Hindlimb muscle (tissue), 1 donor: ENCODE measurements around the gene ZNF438. TPM values are rescaled to one million over a fixed set of nuclear protein-coding genes. Genes with fewer than 3 reads are reported as not detected.

Source experiments
- DNase-seq: peaks from one replicate; pipeline ENCODE4 v3.0.0-alpha.2; 2013
- polyA plus RNA-seq: library from polyadenylated mRNA; unstranded; fragments of 120-200 nt; gene quantifications from one replicate; pipeline ENCODE4 v1.2.1, GENCODE V29; 2013; ENCODE audit not compliant: insufficient read length

The ZNF438 gene
- polyA plus RNA-seq, 1 donor = 15.5 TPM

DNA sequence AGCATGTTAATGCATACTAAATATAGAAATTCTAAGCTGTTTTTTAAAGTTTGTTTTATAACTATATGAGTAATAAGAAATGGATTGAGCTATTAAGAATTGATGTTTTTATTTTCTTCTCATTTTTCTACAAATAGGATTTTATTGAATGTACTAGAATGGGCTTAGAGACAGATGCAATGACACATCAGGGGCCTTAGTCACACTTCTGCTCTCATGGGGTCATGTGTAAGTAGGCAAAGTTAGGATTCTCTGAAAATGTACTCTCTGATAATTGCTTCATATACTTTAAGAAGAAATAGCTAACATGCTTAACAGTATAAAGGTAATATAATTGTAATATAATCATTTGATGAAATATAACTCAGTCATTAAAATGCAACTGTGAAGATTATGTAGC is 154.6 kb downstream of the ZNF438 start:
- no peak for DNase-seq

DNA sequence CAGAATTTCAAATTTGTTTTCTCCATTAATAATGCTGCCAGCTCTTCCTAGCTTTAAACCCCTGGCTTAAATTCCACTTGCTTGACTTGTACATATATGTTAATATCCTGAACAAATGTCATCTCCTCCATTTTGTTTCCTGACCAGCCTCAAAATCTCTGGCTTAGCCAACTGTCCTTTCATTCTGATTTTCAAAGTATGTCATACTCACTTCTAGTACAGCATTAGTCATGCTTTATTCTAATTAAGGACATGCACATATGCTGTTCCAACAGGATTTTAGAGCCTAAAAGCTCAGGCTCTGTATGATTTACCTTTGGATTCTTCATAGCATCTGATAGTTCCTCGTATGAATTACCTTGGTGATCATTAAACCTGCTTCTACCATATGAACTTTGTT is 158.3 kb downstream of the ZNF438 start:
- no peak for DNase-seq

DNA sequence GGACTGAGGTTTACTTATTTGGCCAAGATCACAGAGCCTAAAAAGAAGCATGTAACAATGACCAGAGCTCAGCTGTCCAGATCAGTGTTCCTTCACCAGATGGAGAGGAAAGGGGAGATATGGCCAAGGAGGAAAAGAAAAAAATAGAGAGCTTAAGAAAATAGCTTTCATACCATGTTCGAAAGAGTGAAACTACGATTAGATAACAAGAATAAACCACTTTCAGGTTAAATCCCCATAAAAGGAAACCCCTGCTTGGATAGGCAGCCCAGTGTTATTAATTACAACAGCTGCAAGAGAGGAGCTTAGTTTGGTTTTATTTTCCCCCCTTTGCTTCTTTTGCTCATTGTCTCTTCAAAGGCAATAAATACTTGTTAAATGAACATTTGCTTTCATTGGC is 160.8 kb downstream of the ZNF438 start:
- no peak for DNase-seq

DNA sequence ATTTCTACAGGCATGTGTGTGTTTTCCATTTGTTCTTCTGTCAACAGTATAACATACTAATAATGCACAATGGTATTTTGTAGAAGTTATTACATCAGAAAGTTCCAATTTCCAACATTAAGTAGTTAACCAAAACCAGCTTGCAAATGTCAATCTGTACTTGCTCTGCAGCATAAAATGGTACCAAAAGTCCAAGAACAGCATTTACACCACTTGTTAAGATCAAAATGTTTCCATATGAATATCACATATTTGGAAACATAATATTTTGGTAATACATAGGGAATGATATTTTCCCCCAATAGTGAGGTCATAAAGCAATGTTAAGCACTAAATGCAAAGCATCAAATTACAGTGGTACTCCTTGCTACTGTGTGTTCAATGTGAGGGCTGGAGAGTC is 162.1 kb downstream of the ZNF438 start:
- DNase-seq = no peak

DNA sequence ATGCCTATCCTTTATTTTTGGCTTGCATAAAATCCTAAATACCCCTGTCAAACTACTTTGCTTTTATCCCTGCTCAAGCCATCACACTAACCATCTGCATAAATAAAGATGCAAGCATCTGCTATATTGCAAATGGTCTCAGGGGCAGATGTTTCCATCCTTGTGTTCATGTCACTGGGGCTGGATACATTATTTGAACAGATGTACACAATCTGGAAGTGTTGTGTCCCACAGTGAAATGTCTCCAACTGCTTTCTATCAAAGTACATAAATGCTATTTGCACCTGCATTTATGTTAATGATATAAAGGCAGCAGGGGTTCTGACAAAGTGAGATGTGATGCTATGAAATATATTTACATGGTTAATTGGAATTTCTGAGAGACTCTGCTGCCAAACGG is 163.1 kb downstream of the ZNF438 start:
- peak; percentile 58 for DNase-seq

DNA sequence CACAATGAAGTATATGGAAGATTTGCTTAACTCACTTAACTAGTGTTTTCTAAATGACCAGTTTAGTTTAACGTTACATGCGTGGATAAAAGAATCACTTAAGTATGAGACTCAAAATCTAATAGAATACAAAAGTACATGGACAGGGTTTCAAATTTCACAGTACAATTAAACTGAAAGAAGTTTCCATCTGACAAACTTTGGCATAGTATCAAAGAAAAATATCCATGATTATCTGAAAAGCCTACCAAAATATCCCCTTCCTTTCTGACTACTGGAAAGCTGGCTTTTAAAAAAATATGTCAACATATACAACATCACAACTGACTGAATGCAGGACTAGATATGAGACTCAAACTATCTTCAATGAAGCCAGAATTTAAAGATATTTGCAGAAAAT is 164.8 kb downstream of the ZNF438 start:
- DNase-seq = no peak

DNA sequence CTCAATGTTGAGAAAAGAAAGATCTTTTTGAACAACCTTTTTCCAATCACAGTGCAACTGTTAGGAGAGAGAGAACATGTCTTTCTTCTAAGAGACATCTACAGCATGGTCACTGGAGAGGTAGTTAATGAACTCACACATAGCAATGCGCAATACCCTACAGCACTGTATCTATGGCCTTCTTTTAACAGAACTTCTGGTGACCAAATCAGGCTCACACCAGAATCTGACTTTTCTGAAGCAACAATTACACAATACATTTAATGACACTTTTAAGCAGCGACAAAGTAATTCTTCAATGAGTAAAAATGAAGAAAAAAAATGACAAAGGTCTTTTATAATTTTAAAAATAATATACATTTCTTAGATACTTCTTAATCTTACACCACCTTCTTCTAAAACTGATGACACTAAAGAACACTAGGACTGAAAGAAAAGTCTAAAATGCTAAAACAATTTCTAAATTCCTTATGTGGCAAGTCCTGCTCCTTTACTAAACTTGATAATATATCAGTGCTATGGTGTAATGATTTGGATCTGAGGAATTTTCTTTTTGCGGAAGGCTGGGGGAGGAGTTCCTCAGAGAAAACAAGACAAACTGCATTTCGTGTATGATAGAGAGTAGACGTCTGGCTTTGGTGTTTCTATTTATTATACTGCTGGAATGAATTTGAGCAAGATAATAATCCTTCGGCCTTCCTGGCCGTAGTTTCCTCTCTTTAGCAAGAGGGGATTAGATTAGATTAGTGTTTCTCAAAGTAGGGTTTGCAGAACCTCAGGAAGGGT is 166.3 kb downstream of the ZNF438 start:
- DNase-seq = no peak

DNA sequence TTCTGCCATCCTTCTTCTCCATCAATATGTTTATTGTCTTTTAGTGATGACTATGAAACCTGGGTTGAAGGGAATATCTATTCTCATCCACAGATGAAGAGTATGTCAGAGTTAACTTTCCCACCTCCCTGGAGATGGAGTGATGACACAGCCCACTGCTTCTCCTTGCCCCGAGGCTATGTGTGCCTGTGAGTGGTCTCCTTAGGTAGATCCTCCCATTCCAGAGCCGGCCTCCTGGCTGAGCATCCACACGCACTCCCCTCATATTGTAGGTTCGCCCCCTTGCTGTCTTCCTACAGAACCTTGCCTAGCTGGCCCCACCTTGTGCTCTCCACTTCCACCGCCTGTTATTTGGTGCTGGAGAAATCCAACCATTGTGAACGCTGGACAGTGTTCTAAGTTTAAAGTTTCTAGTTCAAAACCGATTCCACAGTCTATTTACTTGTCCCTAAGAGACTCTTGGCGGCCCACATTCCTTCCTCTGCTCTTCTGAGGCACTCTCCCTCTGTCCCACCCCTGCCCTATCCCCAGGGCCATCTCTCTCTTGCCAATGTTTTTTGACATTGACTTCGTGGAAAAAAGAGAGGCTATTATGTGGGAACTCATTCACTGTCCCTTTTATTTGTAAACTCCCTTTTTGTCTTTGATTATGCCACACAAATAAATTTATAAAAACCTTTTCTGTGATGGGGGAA is 168.0 kb downstream of the ZNF438 start:
- no peak for DNase-seq

DNA sequence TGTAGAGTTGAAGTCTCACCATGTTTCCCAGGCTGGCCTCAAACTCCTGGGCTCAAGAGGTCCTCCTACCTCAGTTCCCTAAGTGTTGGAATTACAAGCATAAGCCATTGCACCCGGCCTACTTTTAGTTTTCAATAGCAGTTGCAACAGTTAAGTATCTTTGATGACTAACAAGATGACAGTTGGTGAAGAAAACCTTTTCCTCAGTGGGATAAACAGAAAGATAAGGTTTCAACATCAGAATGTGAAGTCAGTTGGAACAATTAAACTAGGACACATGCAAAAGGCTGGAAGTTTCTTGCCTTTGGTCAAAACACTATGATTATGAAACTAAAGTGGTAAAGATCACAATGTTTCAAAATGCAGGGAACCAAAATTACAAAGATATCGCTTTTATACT is 169.2 kb downstream of the ZNF438 start:
- DNase-seq = no peak

DNA sequence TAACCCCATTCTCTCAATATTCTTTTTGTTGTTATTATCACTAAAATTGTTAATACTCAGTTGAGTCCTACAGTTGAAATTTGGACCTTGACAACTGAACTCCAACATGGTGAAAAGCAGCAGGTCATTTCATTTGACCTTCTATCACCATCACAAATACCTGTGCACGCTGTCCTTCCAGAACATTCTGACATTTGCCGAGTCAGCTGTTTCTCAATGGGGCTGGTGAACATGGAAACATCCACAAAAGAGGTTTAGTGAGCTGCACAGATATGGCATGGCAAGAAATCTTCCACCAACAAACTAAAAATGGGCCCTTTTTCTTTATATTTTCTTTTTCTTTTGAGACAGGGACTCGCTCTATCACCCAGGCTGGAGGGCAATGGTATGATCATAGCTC is 169.7 kb downstream of the ZNF438 start:
- no peak for DNase-seq

DNA sequence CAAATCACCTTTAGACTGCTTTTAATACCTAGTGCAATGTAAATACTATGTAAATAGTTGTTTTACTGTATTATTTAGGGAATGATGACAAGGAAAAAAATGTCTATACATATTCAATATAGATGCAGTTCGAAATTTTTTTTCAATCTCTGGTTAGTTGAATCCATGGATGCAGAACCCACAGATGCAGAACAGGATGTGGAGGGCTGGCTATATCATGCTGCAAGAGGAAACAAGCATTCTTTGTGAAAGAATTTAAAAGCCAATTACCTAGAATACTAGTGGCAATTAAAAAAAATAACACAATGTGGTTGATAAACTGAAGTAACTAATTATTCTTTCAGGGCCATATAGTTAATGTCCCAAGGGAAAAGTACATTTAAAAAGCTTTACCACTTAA is 170.4 kb downstream of the ZNF438 start:
- DNase-seq = no peak

DNA sequence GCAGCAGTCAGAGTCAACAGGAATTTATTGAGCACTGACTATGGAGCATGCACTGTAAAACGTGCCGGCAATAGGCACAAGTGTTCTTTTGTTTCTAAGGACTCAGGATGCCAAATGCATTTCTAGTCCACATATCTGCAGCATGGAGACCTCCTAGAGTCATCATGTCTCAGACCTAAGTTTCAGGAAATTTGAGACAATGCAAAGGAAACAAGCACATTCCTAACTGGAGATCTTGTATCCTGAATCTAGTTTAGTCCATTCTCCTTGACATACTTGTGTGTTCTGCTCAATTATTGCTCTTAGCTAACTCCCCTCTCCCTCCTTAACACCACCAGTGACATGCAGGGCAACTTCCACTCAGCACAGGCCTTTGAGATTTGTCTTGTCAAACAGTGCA is 173.2 kb downstream of the ZNF438 start:
- no peak for DNase-seq

DNA sequence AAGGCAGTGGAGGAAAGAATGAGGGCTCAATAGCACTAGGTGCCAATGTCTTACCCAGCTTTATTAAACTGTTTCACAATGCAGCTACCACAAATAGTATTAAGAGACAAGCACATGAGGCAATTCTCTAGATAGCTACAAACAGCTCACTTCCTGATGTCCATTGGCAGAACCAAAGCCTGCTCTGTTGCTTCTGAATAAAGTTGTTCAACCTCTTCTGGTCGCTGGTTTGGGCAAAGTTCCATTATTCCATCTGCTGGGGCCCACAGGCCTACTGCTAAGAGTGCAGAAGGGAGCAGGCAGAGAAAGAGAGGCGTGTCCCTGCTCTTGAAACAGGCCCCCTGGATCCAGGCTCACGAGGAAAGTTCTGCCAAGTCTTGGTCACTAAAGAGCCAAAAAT is 173.9 kb downstream of the ZNF438 start:
- peak; percentile 81 for DNase-seq

DNA sequence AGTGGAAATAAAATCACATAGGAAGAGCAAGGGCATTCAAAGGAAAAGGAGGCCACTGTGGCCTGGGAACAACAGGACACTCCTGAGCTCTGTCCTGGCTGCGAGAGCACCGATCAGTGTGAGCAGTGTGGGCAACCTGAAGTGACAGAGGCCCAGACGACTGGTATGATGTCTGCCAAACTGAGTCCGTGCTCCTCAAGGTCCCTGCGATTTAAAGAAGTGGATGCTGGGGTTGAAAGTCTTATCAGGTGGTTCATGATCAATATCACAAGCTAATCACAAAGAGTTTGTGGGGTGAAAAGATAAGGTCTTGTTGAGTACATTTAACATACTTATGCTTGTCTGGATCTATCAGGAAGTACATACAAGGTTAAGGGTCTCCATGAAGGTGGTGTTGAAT is 176.5 kb downstream of the ZNF438 start:
- DNase-seq = no peak

DNA sequence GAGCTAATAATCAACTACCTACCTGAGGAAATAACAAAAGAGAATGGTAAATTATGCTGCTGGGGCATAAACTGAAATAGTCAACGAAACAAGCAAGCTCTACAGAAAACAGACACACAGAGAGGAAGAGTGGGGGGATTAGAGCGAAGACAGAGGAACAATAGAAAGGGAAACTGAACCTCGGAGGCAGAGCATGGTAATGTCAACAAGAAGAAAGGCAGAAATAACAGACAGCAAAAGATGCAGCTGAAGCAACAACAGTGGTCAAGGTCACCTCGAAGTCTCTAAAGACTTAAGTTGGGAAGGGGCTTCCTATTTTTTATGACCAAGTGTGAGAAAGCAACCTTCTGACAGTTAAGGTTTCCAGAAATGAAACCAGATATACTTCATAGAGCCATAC is 177.0 kb downstream of the ZNF438 start:
- no peak for DNase-seq

DNA sequence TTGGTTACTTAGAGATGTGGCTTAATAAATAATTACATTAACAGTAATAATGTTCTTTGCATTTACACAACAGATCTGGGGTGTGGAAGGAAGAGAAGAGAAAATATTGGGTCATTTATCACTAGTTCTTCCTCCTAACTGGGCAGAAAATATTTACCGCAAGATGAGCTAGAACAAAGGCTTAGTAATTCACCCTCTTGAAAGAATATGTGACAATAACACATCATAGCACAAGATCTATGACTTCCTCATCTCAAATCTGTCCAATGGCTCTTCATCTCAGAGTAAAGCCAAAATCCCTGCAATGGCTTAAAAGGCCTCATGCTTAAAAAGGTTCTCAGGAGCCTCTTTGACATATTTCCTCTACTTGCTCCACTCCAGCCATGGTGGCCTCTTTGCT is 178.6 kb downstream of the ZNF438 start:
- no peak for DNase-seq

DNA sequence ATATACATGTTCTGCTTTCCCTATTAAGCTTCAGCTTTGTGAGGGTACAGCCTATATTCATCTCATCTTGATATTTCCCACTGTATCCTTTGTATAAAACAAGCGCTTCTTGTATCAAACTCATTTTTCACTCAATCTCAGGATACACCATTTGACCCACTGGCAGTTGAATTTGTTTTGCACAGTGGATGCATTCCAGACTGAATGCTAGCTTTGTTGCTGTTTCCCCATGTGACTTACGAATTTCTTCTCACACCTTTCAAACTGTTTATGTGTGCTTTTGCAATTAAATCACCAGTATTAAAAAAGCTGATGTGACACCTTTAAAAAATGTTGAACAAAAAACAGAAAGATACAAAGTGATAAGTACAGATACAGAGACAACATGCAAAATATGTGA is 180.9 kb downstream of the ZNF438 start:
- no peak for DNase-seq

DNA sequence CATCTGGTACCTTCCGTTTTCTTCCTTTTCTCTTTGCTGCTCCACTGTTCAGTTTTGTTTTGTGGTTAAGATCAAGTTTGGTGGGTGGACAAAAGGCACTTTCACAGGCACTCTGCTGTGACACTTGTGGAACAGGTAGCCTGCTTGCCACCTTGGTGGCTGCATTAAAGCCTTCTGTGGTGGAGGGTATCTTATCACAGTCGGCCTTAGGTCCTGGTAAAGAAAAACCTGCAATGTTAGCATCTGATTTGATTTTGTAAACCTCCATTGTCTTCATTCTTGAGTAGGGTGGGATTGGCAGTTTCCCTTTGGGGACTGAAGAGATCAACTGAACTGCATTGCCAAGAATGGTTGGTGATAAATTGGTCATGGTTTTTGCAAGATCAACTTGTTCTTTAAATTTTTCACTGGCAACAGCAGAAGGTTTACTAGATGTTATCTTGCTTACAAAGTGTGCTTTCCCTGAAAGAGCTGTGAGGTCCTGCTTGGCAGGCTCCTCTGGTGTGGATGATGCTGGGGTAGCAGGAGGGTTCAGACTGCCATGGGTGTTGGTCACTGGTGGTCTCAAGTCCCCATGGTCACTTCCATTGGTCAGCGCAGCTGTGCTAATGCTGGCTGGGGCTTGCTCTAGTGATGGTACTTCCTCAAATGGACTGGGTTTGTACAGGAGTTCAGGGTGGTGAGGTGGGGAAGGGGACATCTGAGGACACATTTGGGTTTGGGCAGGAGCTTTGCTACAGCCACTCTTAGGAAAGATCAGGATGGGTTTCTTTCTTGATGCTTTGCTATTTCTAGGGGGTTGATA is 182.2 kb downstream of the ZNF438 start:
- DNase-seq = no peak

DNA sequence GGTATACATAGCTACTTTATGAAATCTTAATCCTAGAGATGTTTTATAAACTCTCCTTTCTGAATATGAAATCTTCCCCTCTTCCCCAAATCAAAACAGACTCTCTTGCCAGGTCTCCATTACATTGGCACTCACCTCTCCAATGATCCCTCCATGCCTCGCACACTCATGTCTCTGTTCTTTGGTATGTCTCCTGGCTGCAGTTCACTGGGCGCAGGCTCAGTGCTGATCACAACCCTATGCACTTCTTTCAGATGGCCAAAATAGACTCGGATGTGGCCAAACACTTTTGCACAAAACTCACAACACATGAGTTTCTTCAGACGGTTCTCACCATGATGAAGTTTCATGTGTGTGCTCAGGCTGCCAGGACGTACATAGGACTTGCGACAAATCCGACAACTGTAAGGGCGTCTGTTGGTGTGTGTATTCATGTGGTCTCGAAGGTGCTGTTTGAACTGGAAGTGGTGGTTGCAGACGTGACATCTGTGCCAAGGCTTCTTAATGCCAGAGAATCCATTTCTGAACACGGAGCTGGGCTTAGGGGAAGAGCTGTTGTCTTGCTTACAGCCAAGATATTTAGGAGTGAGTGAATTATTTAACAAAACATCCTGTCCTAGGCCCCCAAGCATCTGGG is 183.2 kb downstream of the ZNF438 start:
- no peak for DNase-seq

DNA sequence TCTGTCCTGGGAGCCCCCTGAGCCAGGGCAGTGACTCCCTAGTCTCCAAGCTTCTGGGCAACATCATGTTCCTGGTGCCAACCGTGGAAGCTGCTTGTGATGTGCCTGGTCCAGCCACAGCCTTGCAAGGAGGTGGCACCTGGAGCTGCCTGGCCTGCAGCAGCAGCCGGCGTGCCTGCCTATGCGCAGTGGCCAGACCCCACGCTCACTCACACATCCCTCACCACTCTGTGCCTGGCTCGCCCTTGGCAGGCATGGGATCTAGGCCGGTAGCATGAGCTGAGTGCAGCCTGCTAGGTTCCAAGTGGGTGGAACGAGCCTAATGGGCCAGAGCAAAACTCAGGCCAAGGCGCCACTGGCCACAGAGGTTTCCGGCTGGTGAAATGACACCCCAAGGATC is 184.0 kb downstream of the ZNF438 start:
- no peak for DNase-seq

DNA sequence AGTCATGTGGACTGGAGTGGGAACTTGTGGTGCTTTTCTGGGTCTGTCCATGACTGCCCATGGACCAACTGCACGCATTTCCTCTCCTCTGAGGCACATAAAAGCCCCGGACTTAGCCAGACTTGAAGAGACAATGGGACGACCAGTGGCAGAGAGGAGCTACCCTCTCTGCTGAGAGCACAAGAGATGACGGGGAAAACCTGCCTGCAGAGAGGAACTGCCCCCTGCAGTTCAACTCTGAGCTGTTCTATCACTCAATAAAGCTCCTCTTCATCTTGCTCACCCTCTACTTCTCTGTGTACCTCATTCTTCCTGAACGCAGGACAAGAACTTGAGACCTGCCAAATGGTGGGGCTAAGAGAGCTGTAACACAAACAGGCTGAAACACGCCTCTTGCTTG is 184.5 kb downstream of the ZNF438 start:
- DNase-seq = no peak

DNA sequence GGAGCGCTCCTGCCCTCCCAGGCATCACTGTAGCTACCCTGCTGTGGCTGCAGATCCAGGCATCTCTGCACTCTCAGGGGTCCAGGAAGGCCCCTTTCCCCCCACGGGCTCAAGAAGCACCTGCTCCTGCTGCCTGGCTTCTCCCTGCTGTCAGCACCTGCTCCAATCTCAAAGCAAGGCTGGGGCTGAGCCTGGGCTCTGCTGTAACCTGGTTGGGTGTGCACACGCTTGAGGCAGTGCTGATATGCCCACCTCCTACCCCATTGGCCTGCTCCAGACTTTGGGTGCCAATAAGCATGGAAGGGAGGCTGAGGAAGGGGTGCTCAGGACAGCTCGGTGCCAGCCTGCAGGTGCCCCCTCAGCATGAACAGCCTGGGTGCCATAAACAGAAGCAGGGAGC is 185.0 kb downstream of the ZNF438 start:
- DNase-seq = no peak

DNA sequence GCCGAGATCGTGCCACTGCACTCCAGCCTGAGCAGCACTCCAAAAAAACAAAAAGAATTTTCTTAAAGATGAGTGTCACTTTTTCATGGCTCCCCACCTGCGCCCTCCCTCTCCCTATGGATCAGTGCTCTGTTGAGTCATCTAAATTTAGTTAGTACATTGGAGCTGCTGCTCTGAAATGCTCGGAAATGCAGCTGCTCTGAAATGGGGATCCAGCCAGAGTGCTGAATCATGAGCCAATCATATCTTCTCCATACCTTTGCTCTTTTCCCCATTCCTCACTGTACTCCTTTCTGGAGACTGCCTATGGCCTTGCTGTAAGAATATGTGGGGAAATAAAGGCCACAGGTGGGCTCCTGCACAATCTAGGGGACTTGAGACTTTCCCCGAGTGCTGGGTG is 188.8 kb downstream of the ZNF438 start:
- peak; percentile 75 for DNase-seq
